ENCODE data around the gene CFAP57. TPM values are rescaled to one million over a fixed set of nuclear protein-coding genes. Genes with fewer than 3 reads are reported as not detected.

The CFAP57 gene
- total and polyA plus RNA-seq, 2 experiments from 2014 or later = 0.09 TPM; not detected in 1

- no peaks in the 10 kb centered on the region for H3K36me3 ChIP-seq
- H3K4me3 ChIP-seq = no peak overlapping the region
- H3K27ac ChIP-seq = no peak overlapping the region
- DNase-seq (ENCODE audit: low read depth in 1 of 2, low spot score in 1 of 2) = no peak
- no peaks in the 10 kb centered on the region for H3K4me1 ChIP-seq (ENCODE audit: low read depth)
- TF ChIP-seq CTCF (IDR thresholded peaks at IDR 0.05; ENCODE audit: low read depth, low read length) = no peak
- no peaks in the 10 kb centered on the region for H3K9me3 ChIP-seq (ENCODE audit: low read depth)
- H3K27me3 ChIP-seq = no peaks in the 10 kb centered on the region
Measured at GRCh38 chr1:43152866-43153265, 19.3 kb upstream of the CFAP57 start.

GRCh38 chr1:43153443-43153842 is 18.7 kb upstream of the CFAP57 start:
- Histone ChIP-seq H3K4me1 (ENCODE audit: low read depth) (no peaks in the 10 kb centered on the region), H3K36me3 (no peaks in the 10 kb centered on the region), H3K9me3 (ENCODE audit: low read depth) (no peaks in the 10 kb centered on the region), H3K27ac (no peak overlapping the region), H3K4me3 (no peak overlapping the region), H3K27me3 (no peaks in the 10 kb centered on the region)
- DNase-seq (ENCODE audit: low read depth in 1 of 2, low spot score in 1 of 2) = no peak
- no peak for TF ChIP-seq CTCF (IDR thresholded peaks at IDR 0.05; ENCODE audit: low read depth, low read length)

GRCh38 chr1:43156026-43156425 is 16.1 kb upstream of the CFAP57 start:
- Histone ChIP-seq H3K27me3 (no peaks in the 10 kb centered on the region), H3K27ac (no peak overlapping the region), H3K9me3 (ENCODE audit: low read depth) (no peaks in the 10 kb centered on the region), H3K4me3 (no peak overlapping the region), H3K36me3 (no peaks in the 10 kb centered on the region), H3K4me1 (ENCODE audit: low read depth) (no peaks in the 10 kb centered on the region)
- no peak for TF ChIP-seq CTCF (IDR thresholded peaks at IDR 0.05; ENCODE audit: low read depth, low read length)
- no peak for DNase-seq (ENCODE audit: low read depth in 1 of 2, low spot score in 1 of 2)

GRCh38 chr1:43165162-43165561 is 7.0 kb upstream of the CFAP57 start:
- Histone ChIP-seq H3K27ac (no peak overlapping the region), H3K27me3 (no peaks in the 10 kb centered on the region), H3K36me3 (peaks cover 39% of the 10 kb centered on the region), H3K4me1 (ENCODE audit: low read depth) (no peaks in the 10 kb centered on the region), H3K9me3 (ENCODE audit: low read depth) (no peaks in the 10 kb centered on the region), H3K4me3 (no peak overlapping the region)
- DNase-seq (ENCODE audit: low read depth in 1 of 2, low spot score in 1 of 2) = no peak
- no peak for TF ChIP-seq CTCF (IDR thresholded peaks at IDR 0.05; ENCODE audit: low read depth, low read length)

- Histone ChIP-seq H3K9me3 (ENCODE audit: low read depth) (no peaks in the 10 kb centered on the region), H3K4me3 (no peak overlapping the region), H3K27ac (no peak overlapping the region), H3K36me3 (peaks cover 39% of the 10 kb centered on the region), H3K4me1 (ENCODE audit: low read depth) (no peaks in the 10 kb centered on the region), H3K27me3 (no peaks in the 10 kb centered on the region)
- TF ChIP-seq CTCF (IDR thresholded peaks at IDR 0.05; ENCODE audit: low read depth, low read length) = no peak
- DNase-seq (ENCODE audit: low read depth in 1 of 2, low spot score in 1 of 2) = no peak
Measured at GRCh38 chr1:43165765-43166164, 6.4 kb upstream of the CFAP57 start.

Measured in cardiac muscle cell (in vitro differentiated cells and primary cell).